HepG2 (cell line): ENCODE measurements around the gene CAPN14. TPM values are rescaled to one million over a fixed set of nuclear protein-coding genes. Genes with fewer than 3 reads are reported as not detected.

Source experiments
- ATAC-seq: fragments of 200-7000 bp; cut with Tn5 transposase; 3 replicates; pipeline ENCODE4 v1.9.1; 2020; ENCODE audit warnings: mild to moderate bottlenecking, moderate library complexity
- BruUV-seq: library from RNA; stranded (reverse); fragments of 400-500 nt; replicated peaks from 2 replicates; lab custom pipeline; 2021; lab: Mats Ljungman, UMichigan
- CTCF ChIA-PET: fragments of 300-600 bp; formaldehyde crosslinking; extraction: SDS; loops from one replicate; lab custom pipeline; 2021; ENCODE audit warnings: low total read pairs, inconsistent platforms, low intra/inter-chr PET ratio; lab: Yijun Ruan, JAX
- POLR2A ChIA-PET: fragments of 350-600 bp; sonication (Branson Sonifier 250); formaldehyde crosslinking; loops from one replicate; lab custom pipeline; 2020; ENCODE audit warnings: antibody characterized with exemption, inconsistent platforms; lab: Yijun Ruan, JAX
- DNase-seq: peaks from one replicate; pipeline ENCODE4 v3.0.0-alpha.2; 2015; ENCODE audit warnings: low spot score
- FAIRE-seq: peaks from 3 replicates; lab custom pipeline; 2011; peaks lifted over from hg19 to GRCh38; lab: Jason Lieb, UNC
- H2AFZ ChIP-seq: one replicate; pipeline ENCODE4 v1.6.1; 2011; ENCODE audit warnings: low read length, inconsistent platforms
- H3K27ac ChIP-seq: fragments of 300-600 bp; 3 replicates; pipeline ENCODE4 v1.8.0; 2011; ENCODE audit warnings: mixed run types, mild to moderate bottlenecking, mixed read lengths, low read length, inconsistent platforms; ENCODE audit not compliant: insufficient read depth; ENCODE audit errors: extremely low read length
- H3K27me3 ChIP-seq, 2 experiments: fragments of 200-600 bp in 1 of 2; 2 replicates in 1 of 2; 3 replicates in 1 of 2; pipeline versions ENCODE4 v1.6.0 to v1.8.0; 2011; ENCODE audit warnings: low read length in 2 of 2, mild to moderate bottlenecking in 2 of 2, moderate library complexity in 2 of 2, inconsistent platforms in 1 of 2; ENCODE audit not compliant: insufficient read depth in 2 of 2, control insufficient read depth in 1 of 2
- H3K36me3 ChIP-seq, 2 experiments: fragments of 200-600 bp in 1 of 2; replicated peaks in 1 of 2; 2 replicates in 1 of 2; 3 replicates in 1 of 2; pipeline versions ENCODE4 v1.5.1 to v1.8.0; 2011; ENCODE audit warnings: low read length in 2 of 2, inconsistent platforms in 1 of 2; ENCODE audit not compliant: insufficient read depth in 2 of 2, control insufficient read depth in 1 of 2
- H3K4me1 ChIP-seq: 2 replicates; pipeline ENCODE4 v1.5.1; 2012; ENCODE audit warnings: low read length, inconsistent platforms; ENCODE audit not compliant: insufficient read depth
- H3K4me2 ChIP-seq: 2 replicates; pipeline ENCODE4 v1.6.0; 2011; ENCODE audit warnings: low read depth, low read length, inconsistent platforms
- H3K4me3 ChIP-seq, 3 experiments: fragments of 200-600 bp in 1 of 3; sonication (generic), shearing (Covaris generic) in 1 of 3; replicated peaks in 1 of 3; 2 replicates each; pipeline ENCODE4 v1.5.1; 2011 to 2016; ENCODE audit warnings: low read length in 3 of 3, inconsistent platforms in 2 of 3, low read depth in 2 of 3, mild to moderate bottlenecking in 2 of 3, control low read depth in 1 of 3, mixed read lengths in 1 of 3; ENCODE audit not compliant: insufficient read depth in 1 of 3
- H3K79me2 ChIP-seq: one replicate; pipeline ENCODE4 v1.6.1; 2011; ENCODE audit warnings: low read length, inconsistent platforms; ENCODE audit not compliant: insufficient read depth
- H3K9ac ChIP-seq: 2 replicates; pipeline ENCODE4 v1.6.0; 2011; ENCODE audit warnings: mild to moderate bottlenecking, low read depth, low read length, inconsistent platforms; ENCODE audit not compliant: insufficient read depth
- H3K9me3 ChIP-seq: 2 replicates; pipeline ENCODE4 v1.5.1; 2012; ENCODE audit warnings: mild to moderate bottlenecking, low read length
- H4K20me1 ChIP-seq: 2 replicates; pipeline ENCODE4 v1.6.0; 2011; ENCODE audit warnings: inconsistent platforms, mild to moderate bottlenecking, low read length, moderate library complexity; ENCODE audit not compliant: insufficient read depth
- HMGA1 ChIP-seq: sonication (generic); formaldehyde crosslinking; conservative IDR thresholded peaks from 2 replicates; pipeline ENCODE4 v1.4.0; 2020; ENCODE audit warnings: missing genetic modification reagents
- ISX ChIP-seq: sonication (generic); formaldehyde crosslinking; conservative IDR thresholded peaks from 2 replicates; pipeline ENCODE4 v1.5.0; 2020; ENCODE audit warnings: missing genetic modification reagents
- MAFF ChIP-seq: IDR thresholded peaks from 2 replicates; pipeline ENCODE4 v1.6.1; 2011; ENCODE audit warnings: low read depth, low read length, improper control_type of control experiment
- MAFK ChIP-seq, 2 experiments: IDR thresholded peaks in 1 of 2; conservative IDR thresholded peaks in 1 of 2; 2 replicates each; pipeline ENCODE4 v1.6.1; 2011; ENCODE audit warnings: improper control_type of control experiment in 2 of 2, low read length in 2 of 2
- NR3C1 ChIP-seq: sonication (generic); formaldehyde crosslinking; IDR thresholded peaks from 2 replicates; pipeline ENCODE4 v1.4.0; 2020; ENCODE audit warnings: missing genetic modification reagents
- SIX4 ChIP-seq: sonication (generic); formaldehyde crosslinking; IDR thresholded peaks from 2 replicates; pipeline ENCODE4 v1.4.0; 2020; ENCODE audit warnings: missing genetic modification reagents
- SMAD3 ChIP-seq: sonication (generic); formaldehyde crosslinking; IDR thresholded peaks from 2 replicates; pipeline ENCODE4 v1.4.0; 2020; ENCODE audit warnings: missing genetic modification reagents
- SNRNP70 ChIP-seq: fragments of 200-400 bp; formaldehyde crosslinking; IDR thresholded peaks from 2 replicates; pipeline ENCODE4 v1.6.1; 2017; ENCODE audit warnings: mild to moderate bottlenecking, low read depth, low read length, moderate library complexity
- SP5 ChIP-seq: IDR thresholded peaks from 2 replicates; pipeline ENCODE4 v1.6.1; 2016; ENCODE audit warnings: low read depth, borderline replicate concordance
- SRY ChIP-seq: sonication (generic); formaldehyde crosslinking; IDR thresholded peaks from 2 replicates; pipeline ENCODE4 v1.8.0; 2022; ENCODE audit warnings: mild to moderate bottlenecking, missing genetic modification reagents
- THAP11 ChIP-seq: IDR thresholded peaks from 2 replicates; pipeline ENCODE4 v1.6.1; 2016; ENCODE audit warnings: missing biosample characterization, missing genetic modification reagents
- THAP7 ChIP-seq: sonication (generic); formaldehyde crosslinking; IDR thresholded peaks from 2 replicates; pipeline ENCODE4 v1.8.1; 2023; ENCODE audit warnings: mild to moderate bottlenecking, missing genetic modification reagents
- ZC3H4 ChIP-seq: sonication (generic); formaldehyde crosslinking; IDR thresholded peaks from 2 replicates; pipeline ENCODE4 v1.4.0; 2020; ENCODE audit warnings: missing genetic modification reagents, borderline replicate concordance
- ZFP36 ChIP-seq: fragments of 150-350 bp; IDR thresholded peaks from 2 replicates; pipeline ENCODE4 v1.6.1; 2018; ENCODE audit warnings: borderline replicate concordance, low read length, low read depth; ENCODE audit not compliant: partially characterized antibody
- ZNF33A ChIP-seq: sonication (generic); formaldehyde crosslinking; IDR thresholded peaks from 2 replicates; pipeline ENCODE4 v1.5.1; 2020; ENCODE audit warnings: missing genetic modification reagents, mild to moderate bottlenecking, moderate library complexity, borderline replicate concordance
- ZNF607 ChIP-seq: sonication (generic); formaldehyde crosslinking; IDR thresholded peaks from 2 replicates; pipeline ENCODE4 v1.5.1; 2020; ENCODE audit warnings: missing genetic modification reagents, mild to moderate bottlenecking, borderline replicate concordance
- ZNF704 ChIP-seq: sonication (generic); formaldehyde crosslinking; IDR thresholded peaks from 2 replicates; pipeline ENCODE4 v1.8.1; 2023; ENCODE audit warnings: mild to moderate bottlenecking, inconsistent platforms, moderate library complexity, missing genetic modification reagents, borderline replicate concordance
- ZNF784 ChIP-seq: sonication (generic); formaldehyde crosslinking; IDR thresholded peaks from 2 replicates; pipeline ENCODE4 v1.5.1; 2020; ENCODE audit warnings: missing genetic modification reagents, mild to moderate bottlenecking, borderline replicate concordance
- ZSCAN20 ChIP-seq: sonication (generic); formaldehyde crosslinking; IDR thresholded peaks from 2 replicates; pipeline ENCODE4 v1.4.0; 2020; ENCODE audit warnings: missing genetic modification reagents, mild to moderate bottlenecking, borderline replicate concordance
- WGBS: methylation state at CpG from one replicate; pipeline ENCODE4 v1.1.6; 2017; ENCODE audit warnings: low lambda C conversion rate; 5-methylcytosine and 5-hydroxymethylcytosine counted together
- in situ Hi-C: cut with HindIII; loops from 2 replicates; pipeline ENCODE4 v1.10.0; 2017; ENCODE audit warnings: low pct_unique_long_range_greater_than_20kb; ENCODE audit not compliant: extremely low pct_ligation_motif_present
- intact Hi-C: fragments of 100-400 bp; cut with micrococcal nuclease; formaldehyde crosslinking; loops from one replicate; pipeline ENCODE4 v1.10.0; 2022; ENCODE audit not compliant: unreplicated experiment
- polyA plus RNA-seq, 8 experiments: library from polyadenylated mRNA; depleted of rRNA in 3 of 8; stranded (reverse) in 7 of 8; unstranded in 1 of 8; fragments of >200 nt; fragmentation: Illumina TruSeq in 4 of 8; extraction: Trizol in 4 of 8; gene quantifications; 2 replicates each; pipeline versions ENCODE4 v1.2.1 to v1.2.3, GENCODE V29; 2011 to 2016; ENCODE audit warnings: low read depth in 4 of 8, missing spikeins in 1 of 8, mixed read lengths in 1 of 8; ENCODE audit not compliant: insufficient read depth in 1 of 8
- total RNA-seq, 5 experiments: library from RNA; depleted of rRNA; stranded (reverse); fragments of >200 nt; fragmentation: Illumina TruSeq; extraction: Trizol; gene quantifications; 2 replicates each; pipeline ENCODE4 v1.2.3, GENCODE V29; 2016; ENCODE audit warnings: low read depth in 1 of 5

CAPN14 gene
- total and polyA plus RNA-seq, 2 of the 13 experiments (the other 11 are each of a cell fraction or from before 2014, with no cell fraction given): not detected

- intact Hi-C loops: no loop called here
- Histone ChIP-seq H3K4me3 (no peak overlapping the region), H2AFZ (no peak overlapping the region), H4K20me1 (no peaks in the 10 kb centered on the region), H3K4me2 (no peak overlapping the region), H3K9me3 (no peaks in the 10 kb centered on the region), H3K9ac (no peak overlapping the region), H3K27me3 (peaks cover 0 to 13% of the 10 kb centered on the region in 2 experiments; a peak in 3 of 5 replicates), H3K36me3 (no peaks in the 10 kb centered on the region), H3K4me1 (no peaks in the 10 kb centered on the region), H3K79me2 (no peaks in the 10 kb centered on the region), H3K27ac (no peak overlapping the region)
- POLR2A ChIA-PET: no interaction called here
- BruUV-seq: no TSS peak
- FAIRE-seq (no peak), DNase-seq (no peak), ATAC-seq (no peak)
- in situ Hi-C loops: no loop called here
- 22% methylated on average over 10 of the region's 10 CpGs for WGBS
- CTCF ChIA-PET: no interaction called here
- TF ChIP-seq MAFK (conservative IDR thresholded peaks at IDR 0.05 in 1 of 2, IDR thresholded peaks at IDR 0.05 in 1 of 2; ENCODE audit: low read length in 2 of 2) (peak; percentile 76 to 90), SMAD3 (CRISPR knock-in tag) (no peak), SP5 (no peak), MAFF (peak; percentile 66), ZNF704 (CRISPR knock-in tag) (no peak), SIX4 (CRISPR knock-in tag) (no peak), THAP11 (CRISPR knock-in tag) (no peak), SNRNP70 (no peak), ZFP36 (no peak)
Observed at GRCh38 chr2:31227711-31228125, 10.4 kb upstream of the CAPN14 start.

GRCh38 chr2:31227110-31227509 lies 9.8 kb upstream of the CAPN14 start:
- intact Hi-C loops: no loop called here
- Histone ChIP-seq H3K36me3 (no peaks in the 10 kb centered on the region), H3K27me3 (peaks cover 0 to 8% of the 10 kb centered on the region in 2 experiments; a peak in 3 of 5 replicates), H3K4me2 (no peak overlapping the region), H3K4me1 (no peaks in the 10 kb centered on the region), H3K79me2 (no peaks in the 10 kb centered on the region), H3K9ac (no peak overlapping the region), H4K20me1 (no peaks in the 10 kb centered on the region), H3K9me3 (no peaks in the 10 kb centered on the region), H2AFZ (no peak overlapping the region), H3K4me3 (no peak overlapping the region), H3K27ac (no peak overlapping the region)
- in situ Hi-C loops: no loop called here
- no peak for FAIRE-seq
- ChIA-PET POLR2A (no interaction called here), CTCF (no interaction called here)
- WGBS: 16% methylated on average over 6 of the region's 6 CpGs
- no peak for DNase-seq
- BruUV-seq: no TSS peak
- ATAC-seq: no peak
- TF ChIP-seq SRY (CRISPR knock-in tag) (no peak), NR3C1 (no peak), ZNF33A (CRISPR knock-in tag) (no peak), ZC3H4 (CRISPR knock-in tag) (no peak), ISX (CRISPR knock-in tag) (no peak), ZSCAN20 (CRISPR knock-in tag) (no peak), HMGA1 (CRISPR knock-in tag) (no peak), ZNF784 (CRISPR knock-in tag) (no peak), THAP7 (CRISPR knock-in tag) (no peak), ZNF607 (CRISPR knock-in tag) (no peak)
